ENCODE results near the gene SDCCAG8. TPM values are rescaled to one million over a fixed set of nuclear protein-coding genes. Genes with fewer than 3 reads are reported as not detected.

SDCCAG8 gene
- total RNA-seq, 4 donors from 2014 or later = 30.2 to 46.4 (median 36.7) TPM

- Histone ChIP-seq H3K27ac (no peak overlapping the region), H3K9me3 (no peaks in the 10 kb centered on the region), H3K27me3 (no peaks in the 10 kb centered on the region), H3K4me1 (peaks cover 0 to 6% (median 0%) of the 10 kb centered on the region in 3 donors), H3K4me3 (no peak overlapping the region), H3K36me3 (peaks cover 0 to 9% of the 10 kb centered on the region in 2 donors)
- 43% methylated on average over 1 of the region's 3 CpGs for WGBS, 2 donors (ENCODE audit: low coverage in 1 of 2)
- TF ChIP-seq POLR2A (IDR thresholded peaks at IDR 0.05) (no peak), CTCF (IDR thresholded peaks at IDR 0.05) (no peak), EP300 (IDR thresholded peaks at IDR 0.05) (no peak), POLR2AphosphoS5 (IDR thresholded peaks at IDR 0.05) (no peak)
- no peak for ATAC-seq
Measured at GRCh38 chr1:243438146-243438545, 182.3 kb downstream of the SDCCAG8 start.

GRCh38 chr1:243438815-243439214 lies 183.0 kb downstream of the SDCCAG8 start:
- ATAC-seq = no peak
- TF ChIP-seq EP300 (IDR thresholded peaks at IDR 0.05) (no peak), POLR2A (IDR thresholded peaks at IDR 0.05) (no peak), POLR2AphosphoS5 (IDR thresholded peaks at IDR 0.05) (no peak), CTCF (IDR thresholded peaks at IDR 0.05) (no peak)
- WGBS, 2 donors (ENCODE audit: low coverage in 1 of 2) = 33 to 78% methylated on average over 2 of the region's 2 CpGs

GRCh38 chr1:243440406-243440805 lies 184.6 kb downstream of the SDCCAG8 start:
- H3K27me3 ChIP-seq = no peaks in the 10 kb centered on the region
- H3K4me1 ChIP-seq = peaks cover 0 to 12% (median 0%) of the 10 kb centered on the region in 3 donors
- WGBS, 2 donors (ENCODE audit: low coverage in 1 of 2) = 75 to 85% methylated on average over 1 to 2 of the region's 2 CpGs
- H3K9me3 ChIP-seq = no peaks in the 10 kb centered on the region
- TF ChIP-seq POLR2A (IDR thresholded peaks at IDR 0.05) (no peak), POLR2AphosphoS5 (IDR thresholded peaks at IDR 0.05) (no peak)
- H3K27ac ChIP-seq = no peak overlapping the region
- no peak overlapping the region for H3K4me3 ChIP-seq
- ATAC-seq = no peak
- peaks cover 0 to 6% of the 10 kb centered on the region in 2 donors for H3K36me3 ChIP-seq

More at GRCh38 chr1:243438815-243439214, 183.0 kb downstream of the SDCCAG8 start:
- H3K27ac ChIP-seq = no peak overlapping the region
- peaks cover 0 to 6% of the 10 kb centered on the region in 2 donors for H3K36me3 ChIP-seq
- H3K27me3 ChIP-seq = no peaks in the 10 kb centered on the region
- H3K9me3 ChIP-seq = no peaks in the 10 kb centered on the region
- H3K4me1 ChIP-seq = peaks cover 0 to 12% (median 0%) of the 10 kb centered on the region in 3 donors
- H3K4me3 ChIP-seq = no peak overlapping the region

- Histone ChIP-seq H3K36me3 (peaks cover 0 to 13% of the 10 kb centered on the region in 2 donors), H3K9me3 (no peaks in the 10 kb centered on the region), H3K4me1 (peaks cover 0 to 12% (median 0%) of the 10 kb centered on the region in 3 donors), H3K27me3 (no peaks in the 10 kb centered on the region), H3K4me3 (no peak overlapping the region), H3K27ac (no peak overlapping the region)
- ATAC-seq = no peak
- TF ChIP-seq POLR2AphosphoS5 (IDR thresholded peaks at IDR 0.05) (no peak), EP300 (IDR thresholded peaks at IDR 0.05) (no peak), POLR2A (IDR thresholded peaks at IDR 0.05) (no peak), CTCF (IDR thresholded peaks at IDR 0.05) (no peak)
Measured at GRCh38 chr1:243441601-243442000, 185.8 kb downstream of the SDCCAG8 start.

GRCh38 chr1:243443557-243443956 lies 187.7 kb downstream of the SDCCAG8 start:
- WGBS, 2 donors (ENCODE audit: low coverage in 1 of 2) = 61 to 68% methylated on average over 3 to 4 of the region's 4 CpGs
- H3K36me3 ChIP-seq = peaks cover 0 to 6% of the 10 kb centered on the region in 2 donors
- H3K27me3 ChIP-seq = no peaks in the 10 kb centered on the region
- TF ChIP-seq POLR2A (IDR thresholded peaks at IDR 0.05) (no peak), EP300 (IDR thresholded peaks at IDR 0.05) (no peak), CTCF (IDR thresholded peaks at IDR 0.05) (no peak), POLR2AphosphoS5 (IDR thresholded peaks at IDR 0.05) (no peak)
- peak overlapping the region in 1 of 4 donors; percentile 20 for H3K27ac ChIP-seq
- peaks cover 0 to 12% (median 0%) of the 10 kb centered on the region in 3 donors for H3K4me1 ChIP-seq
- no peak overlapping the region for H3K4me3 ChIP-seq
- ATAC-seq = no peak
- no peaks in the 10 kb centered on the region for H3K9me3 ChIP-seq

Data from gastroesophageal sphincter (tissue), 4 donors.